HG03135 (cell line): Measurements from ENCODE around the gene COL6A6.
"Not testable (repeated sequence)": the region's sequence is repeated elsewhere in the genome, so short reads cannot be mapped to it uniquely, and the experiment has no call there.

Experiments used
- ATAC-seq: cut with Tn5 transposase; IDR thresholded peaks from one replicate; pipeline ENCODE4 v1.9.1; 2021; ENCODE audit warnings: mild to moderate bottlenecking, moderate library complexity; ENCODE audit not compliant: unreplicated experiment

The COL6A6 gene

DNA sequence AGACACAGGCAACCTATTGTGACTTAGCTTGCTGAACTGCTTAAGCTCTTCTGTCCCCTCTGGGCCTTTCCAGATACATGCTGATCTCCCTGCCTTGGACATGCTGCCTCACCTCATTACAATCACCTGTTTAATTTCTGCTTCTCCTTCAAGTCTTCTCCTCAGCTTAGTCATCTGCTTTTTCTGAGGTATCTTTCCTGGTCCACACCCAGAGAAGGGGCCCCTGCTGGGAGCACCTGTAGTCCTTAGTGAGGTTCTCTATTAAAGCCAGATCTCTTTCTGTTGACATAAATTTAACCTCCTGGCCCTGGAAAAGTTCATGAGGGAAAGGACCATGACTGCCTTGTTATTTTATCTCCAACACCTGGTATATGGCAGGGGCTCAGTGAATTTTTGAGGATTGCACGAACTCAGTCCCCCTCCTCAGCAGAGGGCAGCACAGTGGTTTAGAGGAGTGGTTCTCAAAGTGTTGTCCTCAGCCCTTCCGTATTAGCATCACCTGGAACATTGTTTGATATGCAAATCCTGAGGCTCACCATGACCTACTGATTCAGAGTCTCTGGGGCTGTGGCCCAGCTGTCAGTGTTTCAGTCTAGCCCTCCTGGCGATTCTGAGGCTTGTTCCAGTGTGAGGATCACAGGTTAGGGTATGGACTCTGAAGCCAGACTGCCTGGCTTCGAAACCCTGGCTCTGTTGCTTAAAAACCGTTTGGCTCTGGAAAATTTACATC, 12.7 kb downstream of the COL6A6 start:
- no peak for ATAC-seq

DNA sequence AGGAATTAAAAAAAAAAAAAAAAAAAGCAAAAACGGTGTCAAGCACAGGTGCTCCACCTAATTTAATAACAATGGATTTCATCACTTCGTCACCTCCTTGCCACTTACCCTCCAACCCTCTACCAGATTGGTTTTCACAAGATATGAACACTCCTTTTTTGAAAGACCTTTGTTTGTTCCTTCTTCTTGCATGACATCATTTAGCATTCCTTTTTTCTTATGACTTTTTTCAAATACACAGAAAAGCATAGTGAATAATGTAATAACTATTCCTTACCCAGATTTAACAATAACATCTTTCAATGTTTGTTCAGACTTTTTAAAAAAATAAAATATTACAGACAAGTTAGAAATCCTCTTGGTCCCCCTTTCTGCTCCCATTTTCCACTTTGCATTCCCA, 16.3 kb downstream of the COL6A6 start:
- no peak for ATAC-seq

GRCh38 chr3:130537673-130538304, 20.8 kb downstream of the COL6A6 start:
- no peak for ATAC-seq

DNA sequence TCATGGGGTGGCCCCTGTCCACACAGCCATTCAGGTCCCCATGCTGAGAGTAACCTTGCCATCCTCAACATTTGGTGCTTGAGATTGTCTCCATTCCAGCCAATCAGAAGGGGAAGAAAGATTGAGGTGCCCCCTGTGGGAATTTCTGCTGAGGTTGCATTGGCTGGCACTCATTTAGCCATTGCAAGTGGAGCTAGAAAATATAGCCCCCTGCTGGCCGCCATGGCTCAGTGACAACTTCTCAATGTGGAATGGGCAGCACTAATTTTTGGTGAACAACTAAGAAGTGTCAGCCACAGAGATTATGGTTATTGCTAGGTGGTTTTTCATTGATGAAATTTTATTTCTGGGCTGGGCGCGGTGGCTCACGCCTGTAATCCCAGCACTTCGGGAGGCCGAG, 22.0 kb downstream of the COL6A6 start:
- ATAC-seq = no peak

GRCh38 chr3:130543322-130543721, 26.3 kb downstream of the COL6A6 start:
- ATAC-seq = no peak

- ATAC-seq = no peak
These were observed 30.1 kb downstream of the COL6A6 start for GRCh38 chr3:130546920-130547679.

- not testable (repeated sequence) for ATAC-seq
These were observed 30.7 kb downstream of the COL6A6 start for GRCh38 chr3:130547680-130548065.

GRCh38 chr3:130548356-130548755, 31.4 kb downstream of the COL6A6 start:
- ATAC-seq = no peak

DNA sequence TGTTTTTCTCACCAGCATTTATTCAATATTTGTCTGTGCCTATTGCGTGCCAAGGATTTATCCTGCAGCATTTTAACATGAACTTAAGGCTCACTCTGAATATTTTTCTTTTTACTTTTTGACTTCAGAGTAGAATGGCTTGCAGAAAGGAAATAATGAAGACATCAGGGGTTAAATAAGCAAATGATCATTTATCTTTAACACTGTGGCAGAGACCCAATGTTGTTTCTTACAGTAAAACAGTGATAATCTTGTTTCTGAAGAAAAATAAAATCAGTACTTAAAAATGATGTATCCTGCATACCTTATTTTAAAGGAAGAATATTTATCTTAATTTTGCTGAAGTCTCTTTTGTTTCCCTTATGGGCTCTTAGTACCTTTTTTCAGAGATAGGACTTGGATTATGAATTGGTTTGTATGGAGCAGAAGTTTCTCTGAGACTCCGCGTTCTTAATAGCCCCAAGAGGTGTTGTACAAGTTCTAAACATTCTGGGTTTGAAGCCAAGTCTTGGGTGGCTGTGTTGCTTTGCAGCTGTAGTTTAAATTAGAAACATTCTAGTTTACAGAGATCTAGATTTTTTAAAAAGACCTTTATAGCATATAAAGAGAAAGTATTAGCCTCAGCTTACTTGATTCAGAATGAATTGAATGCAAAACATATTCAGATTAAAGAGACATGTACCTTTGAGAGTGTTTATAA, 40.5 kb downstream of the COL6A6 start:
- ATAC-seq = no peak

- no peak for ATAC-seq
These were observed 41.4 kb downstream of the COL6A6 start for GRCh38 chr3:130558366-130558765.

GRCh38 chr3:130565224-130565623, 48.2 kb downstream of the COL6A6 start:
- ATAC-seq = no peak
